Peyer's patch (tissue), 4 donors: ENCODE data around the gene LYL1. TPM values are rescaled to one million over a fixed set of nuclear protein-coding genes. Genes with fewer than 3 reads are reported as not detected.

Experiments
- DNase-seq, 3 donors: peaks; one replicate each; pipeline ENCODE4 v3.0.0-alpha.2; 2017 to 2019
- H3K27ac ChIP-seq, 4 donors: fragments of 200-600 bp; sonication (generic); one replicate each; pipeline ENCODE4 v1.5.1; 2016 to 2019
- H3K27me3 ChIP-seq, 2 donors: fragments of 200-600 bp; sonication (generic); one replicate each; pipeline ENCODE4 v1.5.1; 2019
- H3K36me3 ChIP-seq, 3 donors: fragments of 200-600 bp; sonication (generic); one replicate each; pipeline ENCODE4 v1.5.1; 2016 to 2019
- H3K4me1 ChIP-seq, 4 donors: fragments of 200-600 bp; sonication (generic); one replicate each; pipeline ENCODE4 v1.5.1; 2016 to 2019
- H3K4me3 ChIP-seq, 4 donors: fragments of 200-600 bp; sonication (generic); 1 replicate in 3 of 4; 2 replicates in 1 of 4; pipeline ENCODE4 v1.5.1; 2016 to 2019; ENCODE audit warnings: mild to moderate bottlenecking in 1 of 4
- H3K9me3 ChIP-seq, 4 donors: fragments of 200-600 bp; sonication (generic); one replicate each; pipeline ENCODE4 v1.5.1; 2016 to 2019; ENCODE audit warnings: mild to moderate bottlenecking in 1 of 4
- POLR2A ChIP-seq, 2 donors: fragments of 450-650 bp; IDR thresholded peaks; one replicate each; pipeline ENCODE4 v1.5.1; 2017; ENCODE audit warnings: antibody characterized with exemption in 2 of 2, mild to moderate bottlenecking in 2 of 2, moderate library complexity in 2 of 2
- total RNA-seq, 4 donors: library from RNA; depleted of rRNA; stranded (reverse); fragments of >200 nt; gene quantifications; one replicate each; pipeline ENCODE4 v1.1.0, GENCODE V29; 2016
- TF ChIP-seq, protein P1 (sequence below), 6 experiments: fragments of 450-650 bp in 4 of 6; fragments of 200-600 bp in 2 of 6; sonication (generic) in 1 of 6; IDR thresholded peaks; one replicate each; pipeline ENCODE4 v1.5.1; 2017 to 2019; ENCODE audit warnings: antibody characterized with exemption in 6 of 6, mild to moderate bottlenecking in 3 of 6, moderate library complexity in 1 of 6

Gene LYL1
- total RNA-seq, 4 donors from 2014 or later: 1.2 to 21.5 (median 4.9) TPM

DNA sequence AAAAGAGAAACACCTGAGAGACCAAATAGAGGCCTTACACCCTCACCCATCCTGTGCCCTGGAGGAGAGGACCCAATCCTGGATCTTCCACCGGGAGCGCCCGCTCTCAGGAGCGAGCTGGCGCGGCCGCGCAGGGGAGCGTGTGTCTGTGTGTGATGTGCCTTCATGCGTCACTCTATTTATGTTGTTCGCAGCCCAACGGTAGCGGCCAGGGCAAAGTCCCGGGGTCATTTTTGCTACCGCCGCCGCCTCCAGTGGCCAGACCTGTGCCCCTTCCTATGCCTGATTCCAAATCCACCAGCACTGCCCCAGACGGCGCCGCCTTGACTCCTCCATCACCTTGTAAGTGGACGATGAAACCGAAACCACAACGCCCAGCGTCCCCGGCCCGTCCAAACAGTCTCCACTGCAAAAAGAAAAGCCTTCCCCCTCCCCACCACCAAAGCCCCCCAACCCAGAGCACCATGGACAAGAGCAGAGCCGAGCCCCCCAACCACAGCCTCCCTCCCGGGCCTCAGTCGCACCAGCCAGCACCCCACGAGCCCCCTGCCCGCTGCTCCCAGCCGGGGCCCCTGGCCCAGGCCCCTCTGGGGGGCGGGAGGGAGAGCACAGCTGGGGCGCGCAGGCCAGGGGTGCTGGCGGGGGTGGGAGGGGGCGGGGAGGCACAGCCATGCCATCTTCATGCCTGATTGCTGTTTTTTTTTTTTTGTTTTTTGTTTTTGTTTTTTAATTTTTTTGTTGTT lies 14.7 kb downstream of the LYL1 start:
- Histone ChIP-seq H3K9me3 (no peaks in the 10 kb centered on the region), H3K4me1 (peaks cover 0 to 29% (median 0%) of the 10 kb centered on the region in 4 donors), H3K36me3 (peaks cover 0 to 19% (median 0%) of the 10 kb centered on the region in 3 donors), H3K27me3 (no peaks in the 10 kb centered on the region), H3K27ac (no peak overlapping the region), H3K4me3 (no peak overlapping the region)
- TF ChIP-seq, protein P1, sequence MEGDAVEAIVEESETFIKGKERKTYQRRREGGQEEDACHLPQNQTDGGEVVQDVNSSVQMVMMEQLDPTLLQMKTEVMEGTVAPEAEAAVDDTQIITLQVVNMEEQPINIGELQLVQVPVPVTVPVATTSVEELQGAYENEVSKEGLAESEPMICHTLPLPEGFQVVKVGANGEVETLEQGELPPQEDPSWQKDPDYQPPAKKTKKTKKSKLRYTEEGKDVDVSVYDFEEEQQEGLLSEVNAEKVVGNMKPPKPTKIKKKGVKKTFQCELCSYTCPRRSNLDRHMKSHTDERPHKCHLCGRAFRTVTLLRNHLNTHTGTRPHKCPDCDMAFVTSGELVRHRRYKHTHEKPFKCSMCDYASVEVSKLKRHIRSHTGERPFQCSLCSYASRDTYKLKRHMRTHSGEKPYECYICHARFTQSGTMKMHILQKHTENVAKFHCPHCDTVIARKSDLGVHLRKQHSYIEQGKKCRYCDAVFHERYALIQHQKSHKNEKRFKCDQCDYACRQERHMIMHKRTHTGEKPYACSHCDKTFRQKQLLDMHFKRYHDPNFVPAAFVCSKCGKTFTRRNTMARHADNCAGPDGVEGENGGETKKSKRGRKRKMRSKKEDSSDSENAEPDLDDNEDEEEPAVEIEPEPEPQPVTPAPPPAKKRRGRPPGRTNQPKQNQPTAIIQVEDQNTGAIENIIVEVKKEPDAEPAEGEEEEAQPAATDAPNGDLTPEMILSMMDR (IDR thresholded peaks at IDR 0.05): no peak
- TF ChIP-seq POLR2A (IDR thresholded peaks at IDR 0.05): no peak
- DNase-seq: no peak

DNA sequence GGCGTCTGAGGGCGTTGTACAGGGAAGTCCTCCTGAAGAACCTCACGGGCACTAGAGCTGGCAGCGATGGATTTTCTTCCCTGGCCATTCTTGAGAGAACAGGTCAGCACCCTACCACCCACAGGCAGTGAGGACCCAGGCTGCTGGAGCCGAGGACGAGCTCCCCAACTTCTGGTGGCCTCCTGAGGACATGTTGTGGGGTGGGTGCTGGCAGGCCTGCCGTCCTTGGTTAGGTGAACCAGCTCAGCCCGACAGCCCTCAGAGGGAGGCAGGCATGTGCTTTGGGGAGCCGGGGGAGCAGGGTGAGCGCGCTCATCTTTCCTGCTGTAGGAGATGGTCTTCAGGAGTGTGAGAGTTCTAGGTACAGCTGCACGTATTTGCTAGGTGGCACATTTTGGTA lies 15.4 kb downstream of the LYL1 start:
- Histone ChIP-seq H3K4me3 (no peak overlapping the region), H3K27me3 (no peaks in the 10 kb centered on the region), H3K36me3 (peaks cover 0 to 19% (median 0%) of the 10 kb centered on the region in 3 donors), H3K4me1 (peaks cover 0 to 27% (median 0%) of the 10 kb centered on the region in 4 donors), H3K27ac (no peak overlapping the region), H3K9me3 (no peaks in the 10 kb centered on the region)
- TF ChIP-seq, protein P1 (IDR thresholded peaks at IDR 0.05): no peak
- TF ChIP-seq POLR2A (IDR thresholded peaks at IDR 0.05): no peak
- DNase-seq: no peak

DNA sequence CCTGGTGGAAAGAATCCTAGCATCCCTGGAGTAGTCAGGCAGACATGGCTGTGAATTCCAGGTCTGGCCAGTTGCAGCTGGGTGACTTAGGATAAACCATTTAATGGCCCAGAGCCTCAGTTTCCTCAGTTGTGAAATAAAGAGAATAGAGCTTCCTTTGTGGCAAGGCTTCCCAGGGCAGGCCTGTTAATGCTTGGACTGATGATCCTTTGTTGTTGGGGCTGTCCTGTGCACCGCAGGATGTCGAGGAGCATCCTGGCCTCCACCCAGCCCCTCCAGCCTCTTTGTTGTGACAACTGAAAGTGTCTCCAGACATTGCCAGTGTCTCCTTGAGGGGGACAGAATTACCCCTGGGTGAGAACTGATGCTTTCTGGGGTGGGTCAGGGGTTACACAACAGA lies 16.3 kb downstream of the LYL1 start:
- H3K27ac ChIP-seq: no peak overlapping the region
- peaks cover 0 to 22% (median 0%) of the 10 kb centered on the region in 3 donors for H3K36me3 ChIP-seq
- H3K4me1 ChIP-seq: peaks cover 0 to 18% (median 0%) of the 10 kb centered on the region in 4 donors

DNA sequence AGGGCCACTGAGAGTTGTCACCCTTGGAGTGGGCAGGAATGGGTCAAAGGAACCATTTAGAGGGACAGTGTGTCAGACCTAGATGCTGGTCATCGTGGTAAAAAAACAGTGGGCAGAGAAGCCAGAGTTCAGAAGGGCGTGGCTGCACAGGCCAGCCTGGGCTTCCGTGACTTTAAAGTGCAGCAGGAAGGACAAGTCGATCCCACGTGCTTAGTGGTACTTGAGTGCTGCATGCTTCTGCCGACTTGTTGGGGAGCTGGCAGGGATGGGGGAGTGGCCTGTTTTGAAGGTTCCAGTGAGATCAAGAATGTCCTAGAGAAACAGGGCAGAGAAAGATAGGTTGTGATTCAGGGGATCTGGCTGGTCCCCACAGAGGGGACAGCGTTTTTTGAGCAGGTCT lies 17.0 kb downstream of the LYL1 start:
- Histone ChIP-seq H3K36me3 (peaks cover 0 to 23% (median 0%) of the 10 kb centered on the region in 3 donors), H3K27ac (no peak overlapping the region), H3K27me3 (no peaks in the 10 kb centered on the region), H3K4me3 (no peak overlapping the region), H3K9me3 (no peaks in the 10 kb centered on the region), H3K4me1 (peaks cover 0 to 13% (median 0%) of the 10 kb centered on the region in 4 donors)
- TF ChIP-seq, protein P1 (IDR thresholded peaks at IDR 0.05): no peak
- TF ChIP-seq POLR2A (IDR thresholded peaks at IDR 0.05): no peak
- no peak for DNase-seq

More for the DNA sequence above, 16.3 kb downstream of the LYL1 start:
- no peak overlapping the region for H3K4me3 ChIP-seq
- DNase-seq: no peak
- TF ChIP-seq, protein P1 (IDR thresholded peaks at IDR 0.05): no peak
- TF ChIP-seq POLR2A (IDR thresholded peaks at IDR 0.05): no peak
- no peaks in the 10 kb centered on the region for H3K27me3 ChIP-seq
- no peaks in the 10 kb centered on the region for H3K9me3 ChIP-seq

DNA sequence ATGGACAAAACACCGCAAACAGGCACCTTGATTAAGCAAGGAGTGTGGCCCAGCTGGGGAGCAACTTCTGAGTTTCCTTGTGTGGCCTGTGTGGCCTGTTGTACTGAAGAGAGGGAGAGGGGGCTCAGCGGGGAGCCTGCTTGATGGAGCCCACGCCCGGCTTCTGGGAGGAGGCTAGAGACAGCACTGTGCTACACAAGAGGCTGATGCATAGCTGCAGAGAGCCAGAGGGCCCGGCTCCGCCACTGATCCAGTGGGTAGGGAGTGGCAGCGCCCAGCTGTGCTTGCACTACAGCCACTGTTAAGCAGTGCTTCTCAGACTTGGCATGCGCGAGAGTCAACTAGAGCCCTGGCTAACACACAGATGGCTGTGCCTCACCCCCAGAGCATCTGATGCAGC lies 19.0 kb downstream of the LYL1 start:
- DNase-seq: no peak
- Histone ChIP-seq H3K9me3 (no peaks in the 10 kb centered on the region), H3K36me3 (peaks cover 0 to 17% (median 0%) of the 10 kb centered on the region in 3 donors), H3K4me1 (peaks cover 0 to 24% (median 5%) of the 10 kb centered on the region in 4 donors), H3K4me3 (no peak overlapping the region), H3K27me3 (no peaks in the 10 kb centered on the region), H3K27ac (no peak overlapping the region)
- TF ChIP-seq, protein P1 (IDR thresholded peaks at IDR 0.05): no peak
- TF ChIP-seq POLR2A (IDR thresholded peaks at IDR 0.05): no peak
